GDM1 (cell line): ENCODE measurements around the gene BCL2.

ENCODE experiments used
- DNase-seq: peaks from one replicate; lab custom pipeline; 2025; lab: John Stamatoyannopoulos, UW

Gene BCL2

DNA sequence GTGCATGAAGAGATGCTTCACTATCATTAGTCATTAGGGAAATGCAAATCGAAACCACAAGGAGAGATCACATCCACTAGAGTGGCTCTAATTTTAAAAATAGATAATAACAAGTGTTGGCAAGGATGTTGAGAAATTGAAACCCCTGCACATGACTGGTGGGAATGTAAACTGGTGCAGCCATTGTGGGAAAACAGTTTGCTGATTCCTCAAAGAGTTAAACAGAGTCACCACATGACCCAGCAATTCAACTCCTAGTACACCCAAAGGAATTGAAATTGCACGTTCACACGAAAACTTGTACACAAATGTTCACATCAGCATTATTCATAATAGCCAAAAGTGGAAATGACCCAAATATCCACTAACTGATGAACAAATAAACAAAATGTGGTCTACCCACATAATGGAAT is 179.5 kb downstream of the BCL2 start:
- DNase-seq, result no peak

DNA sequence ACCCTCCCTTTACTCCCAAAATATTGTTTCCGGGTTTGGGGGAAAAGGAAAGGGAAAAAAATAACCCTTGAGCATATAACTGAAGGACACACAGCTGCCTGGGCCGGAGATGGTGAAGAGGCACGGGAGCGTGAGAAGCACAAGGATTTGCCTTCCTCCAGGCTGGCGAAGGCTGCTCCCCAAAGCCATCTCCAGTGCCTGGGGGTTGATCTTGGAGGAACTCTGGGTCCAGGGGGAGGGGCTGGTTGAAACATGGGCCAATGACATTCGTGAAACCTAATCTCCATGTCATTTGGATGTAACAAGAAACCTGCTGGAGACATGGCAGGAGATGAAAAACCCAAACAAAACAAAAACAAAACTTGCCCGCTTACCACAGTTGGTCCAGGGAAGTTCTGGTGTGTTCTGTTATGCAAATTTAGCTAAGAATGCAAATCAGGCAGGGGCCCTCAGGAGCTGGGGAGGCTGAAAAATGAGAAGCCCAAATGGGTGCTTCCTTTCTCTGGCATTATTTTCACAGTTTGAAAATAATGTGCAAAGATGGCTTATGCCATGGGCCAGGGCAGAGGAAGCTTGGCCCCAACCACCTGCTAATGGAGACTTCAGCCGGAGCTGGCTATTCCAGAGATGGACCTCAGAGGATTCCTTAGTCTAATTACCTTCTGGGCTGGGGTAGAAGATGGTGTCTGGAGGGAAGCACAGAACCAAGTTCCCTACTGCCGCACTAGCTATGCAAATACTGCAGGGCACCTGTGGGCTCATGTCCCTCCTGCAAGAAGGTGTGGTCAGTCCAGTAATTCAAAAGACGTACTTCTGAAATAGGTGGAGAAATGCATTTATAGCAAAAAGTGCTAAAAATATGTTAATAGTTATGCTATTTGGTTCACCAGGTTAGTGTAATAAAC is 180.9 kb downstream of the BCL2 start:
- DNase-seq, result peak; percentile 77

DNA sequence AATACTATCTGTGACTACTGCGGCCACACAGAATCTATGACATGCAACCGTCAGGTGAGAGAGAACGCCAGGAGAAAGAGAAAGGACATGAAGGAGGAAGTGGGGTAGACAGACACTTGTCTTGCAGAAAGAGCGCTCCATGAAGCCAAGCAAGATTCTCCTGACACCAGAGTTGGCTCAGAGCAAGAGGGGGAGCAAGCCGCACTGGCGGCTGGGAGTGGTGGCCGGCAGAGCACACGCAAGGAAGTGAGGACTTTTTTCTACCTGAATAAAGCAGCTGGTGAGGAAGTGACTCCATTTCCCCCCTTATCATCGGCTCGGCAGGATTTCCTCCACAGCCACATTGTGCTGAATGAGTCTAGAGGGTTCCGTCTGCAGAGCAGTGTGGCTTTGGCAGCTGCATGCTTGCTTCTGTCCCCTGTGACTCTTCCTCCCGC is 181.6 kb downstream of the BCL2 start:
- DNase-seq, result peak; percentile 85

DNA sequence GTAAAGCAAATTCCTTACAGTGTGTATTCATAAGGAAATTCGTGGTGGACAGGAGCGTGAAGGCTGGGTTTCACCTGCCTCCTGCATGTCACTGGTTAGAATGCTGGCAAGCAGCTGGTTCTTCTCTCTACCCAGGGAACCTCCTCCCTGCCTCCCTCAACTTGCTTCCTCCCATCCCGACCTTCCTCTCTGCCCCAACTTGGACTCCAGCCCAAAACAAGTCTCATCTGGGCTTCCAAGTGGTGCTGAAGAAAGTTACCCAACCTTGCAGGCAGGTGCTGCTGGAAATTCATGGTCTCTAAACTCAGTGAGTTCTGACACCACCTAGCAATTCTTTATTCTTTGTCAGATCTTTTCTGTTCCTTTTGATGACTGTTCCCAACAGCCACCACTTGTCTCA is 184.5 kb downstream of the BCL2 start:
- no peak for DNase-seq

DNA sequence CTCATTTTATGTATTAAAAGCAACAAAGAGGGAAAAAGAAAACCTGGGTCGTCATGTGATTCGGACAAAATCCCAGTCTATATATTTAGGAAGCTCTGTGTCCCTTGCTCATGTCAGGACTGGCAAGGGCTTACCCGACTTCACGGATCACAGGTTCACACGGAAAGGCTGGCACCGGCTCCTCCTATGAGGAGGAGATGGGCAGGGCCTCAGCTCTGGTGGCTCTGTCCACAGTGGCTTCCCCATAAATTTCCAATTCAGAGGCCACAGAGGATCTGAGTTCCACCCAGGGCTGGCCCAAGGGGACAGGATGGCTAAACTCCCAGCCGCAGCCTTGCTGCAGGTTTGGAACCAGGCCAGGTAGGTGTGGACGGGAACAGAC is 186.8 kb downstream of the BCL2 start:
- DNase-seq, result no peak

DNA sequence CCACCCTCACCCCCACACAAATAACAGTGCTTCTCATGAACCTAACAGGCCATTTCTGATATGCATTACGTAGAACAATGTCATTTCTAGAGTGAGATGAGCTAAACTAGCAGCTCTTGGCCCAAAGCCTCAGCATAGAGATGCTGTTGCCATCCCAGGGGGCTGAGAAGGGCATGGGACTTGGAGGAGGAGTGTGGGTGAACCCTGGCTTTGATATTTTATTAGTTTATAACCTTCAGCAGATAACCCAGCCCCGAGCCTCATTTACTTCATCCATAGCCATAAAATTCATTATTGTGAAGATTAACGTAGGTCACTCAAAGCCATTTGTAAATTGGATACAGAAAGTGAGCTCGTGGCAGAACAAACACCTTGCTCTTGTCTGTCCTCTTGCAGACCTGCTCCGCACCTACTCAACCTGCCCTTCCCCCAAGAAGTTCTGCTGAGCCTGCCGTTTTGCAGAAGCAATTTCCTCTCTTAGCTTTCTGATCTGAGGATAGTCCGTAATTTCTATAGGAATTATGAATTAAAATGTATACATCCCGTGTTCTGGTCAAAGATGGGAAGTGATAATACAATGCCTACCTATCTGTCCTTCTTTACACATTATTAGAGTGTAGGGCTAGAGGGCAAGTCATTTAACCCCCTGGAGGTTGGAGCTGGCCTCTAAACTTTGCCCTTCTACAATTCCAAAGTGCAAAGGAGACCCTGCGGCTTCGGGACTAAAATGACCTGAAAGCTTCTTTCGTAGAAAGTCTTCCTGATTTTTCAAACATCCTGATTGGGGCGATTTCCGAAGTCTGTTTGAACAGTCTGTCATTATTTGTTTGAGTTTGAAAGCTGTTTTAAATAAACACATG is 187.4 kb downstream of the BCL2 start:
- DNase-seq, result no peak

DNA sequence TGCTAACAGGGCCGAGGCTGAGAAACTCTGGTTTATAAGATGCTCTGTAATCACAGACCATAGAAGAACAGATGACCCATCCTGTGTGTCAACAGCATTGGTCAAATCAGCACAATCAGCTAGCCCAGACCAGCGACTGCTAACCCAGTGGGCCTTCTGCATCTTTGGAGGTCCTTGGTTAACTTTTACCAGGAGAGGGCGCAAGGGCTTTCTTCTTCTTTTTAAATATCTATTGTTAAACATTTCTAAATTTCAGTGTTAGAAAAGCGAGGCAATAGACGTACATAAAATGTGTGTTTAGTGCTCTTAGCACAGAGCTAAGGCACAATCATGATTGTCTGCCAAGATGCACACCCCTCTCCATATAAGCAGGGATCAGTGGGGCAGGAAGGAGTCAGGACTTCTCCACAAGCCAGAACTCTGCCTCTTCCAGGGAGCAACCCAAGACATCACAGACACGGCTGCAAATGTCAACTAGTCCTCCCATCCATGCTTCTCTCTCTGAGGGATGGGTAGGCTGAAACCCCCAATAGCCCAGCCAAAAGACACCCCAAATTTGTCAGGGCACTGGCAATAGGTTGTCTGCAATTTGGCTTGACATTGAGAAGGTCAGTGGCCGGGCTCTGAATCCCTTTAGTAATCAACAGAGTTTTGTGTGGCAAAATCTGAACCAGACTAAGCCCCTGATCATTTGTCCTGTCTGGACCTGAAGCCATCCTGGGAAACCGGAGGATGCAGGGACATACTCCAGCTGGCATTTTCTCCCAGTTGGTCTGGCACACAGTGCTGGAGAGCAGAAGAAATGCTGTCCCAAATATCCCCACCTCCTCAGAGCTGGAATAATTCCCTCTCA is 188.2 kb downstream of the BCL2 start:
- DNase-seq, result peak; percentile 35

DNA sequence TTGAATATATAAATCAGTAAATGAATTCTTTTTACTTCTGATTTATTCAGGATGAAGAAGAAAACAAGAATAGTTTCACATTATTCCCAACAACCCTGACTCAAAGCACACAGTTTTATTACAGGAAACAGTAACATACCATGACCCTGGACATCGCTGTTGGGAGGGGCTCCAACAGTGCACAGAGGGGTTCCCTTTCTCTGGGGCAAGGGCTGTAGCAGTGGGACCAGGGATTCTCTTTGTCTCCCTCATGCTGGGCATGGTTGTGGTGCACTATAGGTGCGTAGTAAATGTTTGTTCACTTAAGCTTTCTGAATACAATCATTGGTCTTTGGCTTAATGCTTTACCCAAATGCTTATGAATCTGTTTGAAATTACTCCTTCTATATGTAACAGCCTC is 189.4 kb downstream of the BCL2 start:
- no peak for DNase-seq

DNA sequence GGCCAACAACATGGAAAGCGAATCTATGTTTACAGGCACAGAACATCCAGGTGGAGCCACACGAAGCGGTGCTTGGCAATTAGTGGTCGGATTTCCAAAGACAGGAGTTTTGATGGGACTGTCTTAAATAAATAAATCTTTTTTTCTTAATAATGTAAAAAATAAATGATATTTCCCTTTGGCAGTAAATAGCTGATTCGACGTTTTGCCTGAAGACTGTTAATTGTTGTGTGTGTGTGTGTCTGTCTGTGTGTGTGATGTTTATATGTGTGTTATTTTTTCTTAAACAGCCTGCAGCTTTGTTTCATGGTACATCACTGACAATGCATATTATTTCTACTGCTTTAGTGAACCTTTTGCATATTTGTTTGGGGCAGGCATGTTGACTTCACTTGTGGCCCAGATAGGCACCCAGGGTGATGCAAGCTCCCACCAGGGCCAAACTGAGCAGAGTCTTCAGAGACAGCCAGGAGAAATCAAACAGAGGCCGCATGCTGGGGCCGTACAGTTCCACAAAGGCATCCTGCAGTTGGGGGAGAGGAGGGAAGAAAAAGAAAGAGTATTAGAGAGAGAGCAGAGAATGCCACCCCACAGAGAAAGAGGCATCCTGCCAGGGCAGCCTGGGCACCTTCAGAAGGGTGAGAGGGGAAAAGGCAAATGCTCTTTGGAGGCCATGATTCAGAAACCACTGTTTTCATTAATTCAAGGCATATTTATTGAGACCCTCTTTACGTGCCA is 191.2 kb downstream of the BCL2 start:
- DNase-seq, result no peak

DNA sequence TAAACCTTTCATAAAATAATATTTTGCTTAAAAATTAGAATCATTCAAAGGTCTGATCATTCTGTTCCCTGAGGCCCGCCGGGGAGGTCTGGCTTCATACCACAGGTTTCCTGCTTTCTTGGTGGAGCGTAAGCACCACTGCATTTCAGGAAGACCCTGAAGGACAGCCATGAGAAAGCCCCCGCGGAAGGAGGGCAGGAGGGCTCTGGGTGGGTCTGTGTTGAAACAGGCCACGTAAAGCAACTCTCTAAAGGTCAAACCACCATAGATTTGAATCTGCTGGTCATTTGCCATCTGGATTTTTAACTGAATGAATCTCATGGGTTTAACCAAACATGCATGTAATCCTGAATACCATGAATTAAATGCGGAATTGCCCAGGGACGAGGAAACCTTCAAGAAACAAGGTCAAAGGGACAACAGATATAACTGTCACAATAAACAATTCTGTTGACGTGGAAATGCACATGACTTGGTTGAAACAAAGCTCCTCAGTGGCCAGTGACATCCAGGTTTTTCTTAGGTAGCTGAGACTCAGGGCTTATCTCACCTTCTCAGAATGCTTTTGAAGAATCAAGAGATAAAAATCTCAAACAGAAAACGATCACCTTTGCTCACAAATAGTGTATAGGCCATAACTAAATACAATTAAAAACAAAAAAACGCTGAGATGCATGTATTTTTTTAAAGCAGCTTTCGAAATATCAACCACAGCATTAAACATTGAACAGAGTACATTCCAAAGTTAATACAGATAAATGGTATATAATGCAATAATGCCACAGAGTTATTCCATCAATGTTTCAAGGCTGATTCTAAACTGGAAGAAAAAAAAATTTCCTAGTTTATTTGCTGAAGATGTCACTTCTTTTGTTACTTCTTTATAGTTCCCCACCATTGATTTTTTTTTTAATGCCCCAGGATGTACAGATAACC is 193.2 kb downstream of the BCL2 start:
- no peak for DNase-seq

DNA sequence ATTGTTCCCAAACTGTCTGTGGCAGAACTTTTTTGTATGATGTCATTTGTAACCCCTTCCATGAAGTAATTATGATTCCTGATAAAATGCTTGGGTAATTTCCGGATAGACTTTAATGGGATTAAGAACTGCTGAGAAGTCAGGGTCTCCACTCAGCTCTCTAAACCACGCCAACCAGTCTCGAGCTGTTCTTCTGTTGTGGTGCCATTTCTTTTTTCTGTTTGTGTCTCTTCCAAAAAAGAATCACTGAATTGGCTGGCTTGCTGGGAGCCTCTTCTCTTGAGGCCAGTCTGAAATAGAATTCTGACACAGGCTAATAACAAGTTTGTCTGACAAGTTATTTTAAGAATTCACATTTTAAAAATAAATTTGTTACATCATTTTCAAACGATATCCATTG is 198.9 kb downstream of the BCL2 start:
- no peak for DNase-seq

DNA sequence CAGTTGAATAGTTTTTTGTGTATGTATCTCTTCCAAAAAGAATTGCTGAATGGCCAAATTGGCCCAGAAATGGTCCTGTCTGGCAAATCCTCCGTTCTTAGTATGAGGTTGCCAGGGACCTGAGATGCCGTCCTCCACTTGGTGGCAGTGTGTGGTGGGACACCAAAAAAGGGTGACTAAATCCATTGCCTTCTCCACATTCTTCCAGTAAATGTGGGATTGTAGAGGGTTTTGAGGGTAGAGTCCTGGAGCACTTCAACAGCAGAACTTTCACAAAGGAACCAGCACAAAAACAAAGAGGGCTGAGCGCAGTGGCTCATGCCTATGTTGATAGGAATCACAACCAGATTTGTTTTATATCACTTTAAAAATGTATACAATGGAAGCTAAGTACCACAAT is 199.9 kb downstream of the BCL2 start:
- peak; percentile 17 for DNase-seq

DNA sequence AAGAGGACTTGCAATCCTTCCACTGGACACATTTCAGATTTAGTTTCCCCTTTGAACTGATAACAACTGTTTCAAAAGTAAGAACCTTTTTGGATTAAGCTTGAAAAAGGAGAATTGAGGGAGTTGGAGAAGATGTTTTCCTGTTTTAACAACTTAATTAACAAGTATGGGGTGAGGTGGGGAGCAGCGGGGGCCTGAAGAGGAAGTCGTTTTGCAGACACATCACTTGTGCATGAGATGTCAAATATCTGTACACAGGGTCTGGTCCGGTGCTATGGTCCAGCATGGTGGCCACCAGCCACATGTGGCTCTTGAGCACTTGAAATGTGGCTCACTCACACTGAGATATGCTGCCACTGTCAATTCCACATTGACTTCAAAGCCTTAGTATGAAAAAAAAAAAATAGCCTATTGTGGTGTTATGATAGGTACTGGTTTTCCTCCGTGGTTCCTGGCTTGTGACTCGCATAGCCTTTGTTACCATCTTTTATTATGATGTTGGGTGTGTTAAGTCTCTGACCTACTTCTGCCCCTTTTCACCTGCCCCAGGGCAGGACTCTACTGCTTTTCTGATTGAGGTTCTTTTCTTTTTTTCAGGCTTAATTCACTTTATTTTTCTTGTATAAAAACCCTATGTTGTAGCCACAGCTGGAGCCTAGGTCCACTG is 205.5 kb downstream of the BCL2 start:
- no peak for DNase-seq

DNA sequence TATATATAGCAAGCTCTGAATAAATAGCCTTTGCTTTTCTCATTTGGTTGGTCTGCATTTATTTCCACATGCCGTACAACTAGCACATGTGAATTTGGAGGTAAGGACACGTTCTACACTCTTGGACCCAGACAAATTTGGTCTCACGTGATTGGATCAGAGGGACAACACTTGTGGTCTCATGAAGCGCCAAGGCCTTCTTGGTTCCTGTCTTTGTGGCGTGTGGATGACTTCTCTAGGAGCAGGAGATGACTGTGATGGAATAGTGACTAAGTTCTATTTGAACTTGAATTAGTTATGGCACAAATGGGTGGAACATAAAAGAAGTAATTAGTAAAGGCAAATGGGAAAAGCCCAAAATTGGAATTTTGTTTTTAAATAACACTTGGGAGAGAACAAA is 206.9 kb downstream of the BCL2 start:
- DNase-seq, result no peak

DNA sequence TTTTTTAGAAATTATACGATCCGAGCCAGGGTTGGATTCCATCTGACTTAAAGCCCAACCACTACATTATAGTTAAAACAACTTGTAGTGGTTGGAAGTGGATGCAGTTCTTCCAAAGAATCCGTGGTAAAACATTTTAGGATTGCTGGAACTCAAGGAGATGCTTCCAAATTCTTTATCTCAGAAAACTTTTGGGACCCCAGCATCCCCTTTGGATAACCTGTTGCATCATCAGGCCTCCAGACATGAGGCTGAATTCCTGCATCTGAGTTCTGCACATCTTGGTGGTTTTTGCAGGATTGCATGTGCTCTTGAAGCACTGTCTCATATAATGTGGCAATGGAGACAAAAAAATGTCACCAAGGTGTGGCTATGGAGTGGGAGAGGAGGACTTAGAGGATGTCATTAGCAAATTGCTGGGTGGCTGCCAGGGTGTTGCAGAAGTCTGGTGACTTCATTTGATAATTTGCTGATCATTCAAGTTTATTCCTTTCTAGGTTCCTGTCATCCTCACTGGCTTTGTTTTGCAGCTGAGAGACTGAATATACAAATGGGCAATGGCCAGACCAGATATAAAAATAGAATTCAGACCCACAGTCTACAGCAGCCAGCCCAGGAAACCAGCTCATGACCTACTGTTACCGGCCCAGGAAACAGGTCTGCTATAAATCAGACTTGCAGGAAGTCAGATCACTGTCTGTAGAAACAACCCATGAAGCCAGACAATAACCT is 207.7 kb downstream of the BCL2 start:
- DNase-seq, result peak; percentile 25

DNA sequence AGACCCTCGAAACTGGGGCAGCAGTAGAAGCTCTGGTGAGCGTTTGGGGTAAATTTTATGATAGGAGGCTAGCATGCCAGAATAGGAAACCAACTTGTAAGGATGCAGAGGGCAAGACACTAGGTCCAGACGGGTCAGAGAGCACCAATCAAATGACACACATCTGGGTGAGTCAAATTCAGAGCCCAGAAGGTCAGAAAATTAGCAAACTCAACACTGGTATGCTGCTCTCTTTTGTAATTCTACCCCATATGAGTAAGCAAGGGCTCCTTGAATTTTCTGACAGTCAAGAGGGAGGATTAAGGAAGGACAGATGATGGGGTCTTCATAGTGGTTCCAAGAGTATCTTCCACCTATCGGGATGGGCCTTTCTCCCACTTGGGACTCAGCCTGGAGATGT is 209.8 kb downstream of the BCL2 start:
- no peak for DNase-seq

DNA sequence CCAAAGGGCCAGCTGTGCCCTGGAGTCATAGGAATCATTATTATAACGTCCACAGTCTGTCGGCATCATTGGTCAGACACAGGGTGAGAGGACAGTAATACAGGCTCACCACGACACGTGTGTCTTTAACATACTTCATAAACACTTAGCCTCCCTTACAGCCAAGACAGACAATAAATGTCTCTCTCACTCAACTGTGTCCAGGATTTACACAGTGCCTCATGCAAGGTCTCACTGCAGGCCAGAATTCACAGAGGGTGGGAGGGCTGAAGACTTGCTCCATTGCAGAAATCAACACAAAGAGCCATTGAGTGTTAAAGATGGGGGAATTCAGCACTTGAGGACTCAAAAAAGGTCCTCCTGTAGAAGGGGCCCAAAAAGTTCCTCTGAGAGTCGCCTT is 210.5 kb downstream of the BCL2 start:
- DNase-seq, result no peak

DNA sequence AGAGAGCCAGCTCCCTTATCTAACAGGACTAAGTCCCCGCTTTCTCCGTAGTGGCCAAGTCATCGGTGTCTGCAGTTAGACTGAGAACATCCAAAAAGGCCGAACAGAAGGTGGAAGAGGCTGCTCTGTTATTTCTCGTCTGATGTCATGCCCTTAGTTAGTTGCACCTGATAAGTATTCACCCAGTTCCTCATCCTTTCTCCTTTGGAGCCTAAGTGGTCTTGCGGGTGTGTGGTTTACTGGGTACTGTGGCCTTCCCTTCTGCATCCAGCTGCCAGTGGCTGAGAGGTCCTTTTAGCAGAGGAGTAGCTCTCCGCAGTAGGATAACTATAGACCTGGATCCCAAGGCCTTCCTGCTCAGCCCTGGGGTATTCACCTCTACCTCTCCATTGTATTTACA is 211.6 kb downstream of the BCL2 start:
- no peak for DNase-seq
